HEK293 (cell line): ENCODE results near the gene NISCH.

ENCODE experiments used
- CTCF ChIA-PET: fragments of 350-600 bp; formaldehyde crosslinking; extraction: SDS; loops from one replicate; lab custom pipeline; 2021; ENCODE audit warnings: antibody characterized with exemption; lab: Yijun Ruan, JAX
- POLR2A ChIA-PET: fragments of 300-600 bp; formaldehyde crosslinking; extraction: SDS; loops from one replicate; lab custom pipeline; 2020; ENCODE audit warnings: antibody characterized with exemption, inconsistent platforms; lab: Yijun Ruan, JAX
- H3K27ac ChIP-seq: fragments of 200-500 bp; sonication (Bioruptor generic); 2 replicates; pipeline ENCODE4 v1.5.1; 2014; ENCODE audit warnings: low read depth, low read length, control low read depth, inconsistent platforms; ENCODE audit errors: extremely low read depth
- H3K36me3 ChIP-seq, 2 experiments: fragments of 200-500 bp in 1 of 2; sonication (Bioruptor generic) in 1 of 2; 1 replicate in 1 of 2; 2 replicates in 1 of 2; pipeline ENCODE4 v1.5.1; 2014 to 2017; ENCODE audit warnings: inconsistent platforms in 2 of 2, low read length in 2 of 2; ENCODE audit not compliant: control insufficient read depth in 2 of 2, insufficient read depth in 1 of 2
- H3K4me1 ChIP-seq: fragments of 200-500 bp; sonication (Bioruptor generic); 2 replicates; pipeline ENCODE4 v1.5.1; 2014; ENCODE audit warnings: mild to moderate bottlenecking, low read length, inconsistent platforms; ENCODE audit not compliant: control insufficient read depth, insufficient read depth
- H3K4me3 ChIP-seq: 2 replicates; pipeline ENCODE4 v1.5.1; 2011; ENCODE audit warnings: low read depth, mild to moderate bottlenecking, control low read depth, low read length, moderate library complexity
- H3K9me3 ChIP-seq: fragments of 200-500 bp; sonication (Bioruptor generic); 2 replicates; pipeline ENCODE4 v1.5.1; 2014; ENCODE audit warnings: low read depth, low read length, inconsistent platforms; ENCODE audit not compliant: control insufficient read depth, insufficient read depth
- FEZF1 ChIP-seq: fragments of 450-650 bp; formaldehyde crosslinking; IDR thresholded peaks from 2 replicates; pipeline ENCODE4 v1.5.1; 2016; ENCODE audit warnings: missing biosample characterization, missing genetic modification characterization
- GFI1B ChIP-seq: fragments of 450-650 bp; formaldehyde crosslinking; IDR thresholded peaks from 2 replicates; pipeline ENCODE4 v1.5.1; 2016; ENCODE audit warnings: missing biosample characterization, missing genetic modification characterization
- KLF8 ChIP-seq: fragments of 450-650 bp; formaldehyde crosslinking; IDR thresholded peaks from 2 replicates; pipeline ENCODE4 v1.5.1; 2016; ENCODE audit warnings: missing biosample characterization, missing genetic modification characterization
- MYNN ChIP-seq: fragments of 450-650 bp; formaldehyde crosslinking; IDR thresholded peaks from 2 replicates; pipeline ENCODE4 v1.5.1; 2016; ENCODE audit warnings: missing biosample characterization, missing genetic modification characterization, borderline replicate concordance
- OSR2 ChIP-seq: fragments of 450-650 bp; formaldehyde crosslinking; IDR thresholded peaks from 2 replicates; pipeline ENCODE4 v1.5.1; 2016; ENCODE audit warnings: missing biosample characterization, missing genetic modification characterization
- SCRT2 ChIP-seq: fragments of 450-650 bp; formaldehyde crosslinking; IDR thresholded peaks from 2 replicates; pipeline ENCODE4 v1.5.1; 2016; ENCODE audit warnings: missing biosample characterization, missing genetic modification characterization
- ZFP37 ChIP-seq: fragments of 450-650 bp; formaldehyde crosslinking; IDR thresholded peaks from 2 replicates; pipeline ENCODE4 v1.5.1; 2016; ENCODE audit warnings: missing biosample characterization, missing genetic modification characterization
- ZNF146 ChIP-seq: fragments of 450-650 bp; formaldehyde crosslinking; IDR thresholded peaks from 2 replicates; pipeline ENCODE4 v1.5.1; 2016; ENCODE audit warnings: missing biosample characterization, missing genetic modification characterization
- ZNF174 ChIP-seq: fragments of 450-650 bp; formaldehyde crosslinking; IDR thresholded peaks from 2 replicates; pipeline ENCODE4 v1.5.0; 2017; ENCODE audit warnings: missing biosample characterization, mild to moderate bottlenecking, missing genetic modification characterization
- ZNF274 ChIP-seq, 2 experiments: fragments of 200-500 bp in 1 of 2; fragments of 450-650 bp in 1 of 2; sonication (Bioruptor generic) in 1 of 2; formaldehyde crosslinking in 1 of 2; IDR thresholded peaks; 2 replicates each; pipeline versions ENCODE4 v1.5.1 to v1.6.1; 2014 to 2016; ENCODE audit warnings: borderline replicate concordance in 1 of 2, inconsistent platforms in 1 of 2, low read length in 1 of 2, missing biosample characterization in 1 of 2, missing genetic modification characterization in 1 of 2
- ZNF510 ChIP-seq: fragments of 450-650 bp; formaldehyde crosslinking; IDR thresholded peaks from 2 replicates; pipeline ENCODE4 v1.5.1; 2018; ENCODE audit warnings: mild to moderate bottlenecking, missing genetic modification characterization, missing biosample characterization; ENCODE audit not compliant: insufficient replicate concordance
- ZNF514 ChIP-seq: fragments of 450-650 bp; formaldehyde crosslinking; IDR thresholded peaks from 2 replicates; pipeline ENCODE4 v1.5.1; 2016; ENCODE audit warnings: missing biosample characterization, missing genetic modification characterization
- ZNF529 ChIP-seq: fragments of 450-650 bp; formaldehyde crosslinking; IDR thresholded peaks from 2 replicates; pipeline ENCODE4 v1.5.1; 2017; ENCODE audit warnings: missing genetic modification characterization, missing biosample characterization; ENCODE audit not compliant: insufficient replicate concordance
- ZNF560 ChIP-seq: fragments of 450-650 bp; formaldehyde crosslinking; IDR thresholded peaks from 2 replicates; pipeline ENCODE4 v1.5.1; 2017; ENCODE audit warnings: missing biosample characterization, missing genetic modification characterization, borderline replicate concordance
- ZNF561 ChIP-seq: fragments of 450-650 bp; IDR thresholded peaks from 2 replicates; pipeline ENCODE4 v1.5.1; 2018; ENCODE audit warnings: missing biosample characterization, missing genetic modification characterization, borderline replicate concordance
- ZNF600 ChIP-seq: fragments of 450-650 bp; formaldehyde crosslinking; IDR thresholded peaks from 2 replicates; pipeline ENCODE4 v1.5.1; 2016; ENCODE audit warnings: missing biosample characterization, missing genetic modification characterization
- ZNF623 ChIP-seq: fragments of 450-650 bp; formaldehyde crosslinking; IDR thresholded peaks from 2 replicates; pipeline ENCODE4 v1.5.1; 2016; ENCODE audit warnings: missing biosample characterization, missing genetic modification characterization
- ZNF624 ChIP-seq: fragments of 450-650 bp; formaldehyde crosslinking; IDR thresholded peaks from 2 replicates; pipeline ENCODE4 v1.5.1; 2017; ENCODE audit warnings: missing biosample characterization, missing genetic modification characterization
- ZNF677 ChIP-seq: fragments of 450-650 bp; IDR thresholded peaks from 2 replicates; pipeline ENCODE4 v1.5.0; 2018; ENCODE audit warnings: missing biosample characterization, mild to moderate bottlenecking, missing genetic modification characterization, moderate library complexity
- ZNF768 ChIP-seq: fragments of 450-650 bp; formaldehyde crosslinking; IDR thresholded peaks from 2 replicates; pipeline ENCODE4 v1.5.1; 2018; ENCODE audit warnings: missing biosample characterization, mild to moderate bottlenecking, missing genetic modification characterization
- ZNF837 ChIP-seq: fragments of 450-650 bp; formaldehyde crosslinking; IDR thresholded peaks from 2 replicates; pipeline ENCODE4 v1.5.1; 2016; ENCODE audit warnings: missing biosample characterization, missing genetic modification characterization
- TF ChIP-seq, protein P1 (sequence below): fragments of 450-650 bp; formaldehyde crosslinking; IDR thresholded peaks from 2 replicates; pipeline ENCODE4 v1.5.1; 2017; ENCODE audit warnings: missing biosample characterization, missing genetic modification characterization
- TF ChIP-seq, protein P2 (sequence below): fragments of 450-650 bp; formaldehyde crosslinking; IDR thresholded peaks from 2 replicates; pipeline ENCODE4 v1.5.1; 2016; ENCODE audit warnings: missing biosample characterization, missing genetic modification characterization, low read depth
- TF ChIP-seq, protein P3 (sequence below): fragments of 450-650 bp; IDR thresholded peaks from 2 replicates; pipeline ENCODE4 v1.5.1; 2018; ENCODE audit warnings: missing biosample characterization, missing genetic modification characterization
- TF ChIP-seq, protein P4 (sequence below): fragments of 450-650 bp; formaldehyde crosslinking; IDR thresholded peaks from 2 replicates; pipeline ENCODE4 v1.5.1; 2016; ENCODE audit warnings: missing biosample characterization, missing genetic modification characterization

Gene NISCH

DNA sequence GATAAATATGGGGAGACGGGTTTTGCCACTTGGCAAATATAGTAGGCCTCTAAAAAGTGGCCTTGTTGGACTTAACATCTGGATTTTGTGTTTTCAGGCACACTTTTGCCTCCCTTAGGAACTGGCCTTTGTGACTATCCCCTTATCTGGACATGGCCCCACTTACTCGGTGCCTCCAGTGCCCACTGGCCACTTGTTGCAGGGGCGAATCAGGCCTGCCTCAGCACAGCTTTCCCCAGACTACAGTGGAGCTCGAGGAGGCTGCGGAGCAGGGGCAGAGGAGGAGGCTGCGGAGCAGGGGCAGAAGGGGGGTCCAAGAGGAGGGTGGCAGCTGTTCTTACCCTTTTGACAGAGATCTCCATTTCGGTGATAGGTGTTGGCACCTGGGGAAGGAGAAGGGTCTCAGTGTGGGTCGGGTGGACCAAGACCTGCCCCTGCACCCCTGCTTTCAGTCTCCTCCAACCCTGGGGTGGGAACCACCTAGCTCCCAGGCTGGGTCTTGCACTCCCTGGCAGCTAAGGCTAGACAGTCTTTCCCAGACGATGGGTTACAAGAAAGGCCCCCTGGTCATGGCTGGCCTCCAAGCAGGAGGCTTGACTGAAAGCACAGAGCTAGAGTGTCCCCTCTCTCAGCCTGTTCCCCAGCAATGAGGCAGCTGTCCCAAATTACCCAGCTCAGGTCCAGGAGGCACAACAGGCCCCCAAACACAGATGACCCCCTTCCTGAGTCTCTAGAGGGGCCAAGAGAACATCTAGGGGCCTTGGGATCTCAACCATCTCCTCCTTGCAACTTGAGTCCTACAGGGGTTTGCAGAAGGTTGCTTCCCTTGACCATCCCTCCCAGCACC lies 16.6 kb upstream of the NISCH start:
- H3K9me3 ChIP-seq, result no peaks in the 10 kb centered on the region
- ChIA-PET POLR2A (no interaction called here), CTCF (interaction anchor here (1.2 to 1.6 kb wide), 2 partner anchors 9 to 10 kb away, joined by 4 to 8 read pairs; no protein-coding TSS in a partner anchor)
- no peaks in the 10 kb centered on the region for H3K4me1 ChIP-seq
- H3K27ac ChIP-seq, result no peak overlapping the region
- TF ChIP-seq KLF8 (tag by site-specific recombination) (no peak), SCRT2 (peak; percentile 81), ZNF600 (tag by site-specific recombination) (0 out of 2 replicates have a peak, but pooled peaks have one; percentile 19), FEZF1 (tag by site-specific recombination) (no peak), ZNF274 (IDR thresholded peaks at IDR 0.05; ENCODE audit: low read length) (no peak), ZNF274 (tag by site-specific recombination; IDR thresholded peaks at IDR 0.05; ENCODE audit: borderline replicate concordance) (no peak)
- no peaks in the 10 kb centered on the region for H3K36me3 ChIP-seq
- H3K4me3 ChIP-seq, result no peak overlapping the region

DNA sequence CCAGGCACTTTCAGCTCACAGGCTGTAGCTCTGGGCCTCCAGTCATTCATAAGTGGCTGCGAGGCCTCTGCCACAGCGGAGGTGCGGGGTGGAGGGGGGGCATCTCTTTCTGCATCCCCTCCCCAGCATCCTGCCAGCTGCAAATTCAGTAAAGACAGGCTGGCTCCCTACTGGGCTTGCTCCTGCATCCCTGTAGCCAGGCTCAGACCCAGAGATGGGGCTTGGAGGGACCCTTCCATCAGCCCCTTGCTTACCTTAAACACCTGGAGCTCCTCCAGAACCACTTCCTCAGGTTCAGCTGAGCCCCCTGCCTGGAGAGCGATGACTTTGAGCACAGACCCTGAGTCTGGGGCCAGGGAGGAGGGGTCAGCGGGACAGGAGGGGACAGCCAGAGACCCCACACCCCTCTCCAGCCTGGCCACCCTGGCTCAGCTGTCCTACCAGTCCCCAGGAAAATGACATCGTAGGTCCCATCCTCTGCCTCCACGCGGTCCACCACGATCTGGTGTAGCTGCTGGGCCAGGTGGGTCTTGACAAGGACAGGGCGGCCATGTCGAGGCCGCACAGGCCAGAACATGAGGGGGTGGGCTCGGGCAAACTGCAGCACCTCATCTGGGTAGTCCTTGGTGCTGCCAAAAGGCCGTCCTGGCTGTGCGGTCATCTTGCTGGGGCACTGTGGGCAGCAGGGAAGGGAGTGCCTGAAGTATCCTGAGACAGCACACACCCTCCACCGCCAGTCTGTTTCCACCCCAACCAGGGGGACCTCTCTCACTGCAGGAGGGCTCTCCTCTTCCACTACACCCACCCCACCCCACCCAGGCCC lies 15.8 kb upstream of the NISCH start:
- POLR2A ChIA-PET, result no interaction called here
- Histone ChIP-seq H3K27ac (no peak overlapping the region), H3K4me3 (no peak overlapping the region), H3K4me1 (no peaks in the 10 kb centered on the region), H3K36me3 (no peaks in the 10 kb centered on the region), H3K9me3 (no peaks in the 10 kb centered on the region)
- TF ChIP-seq, protein P1, sequence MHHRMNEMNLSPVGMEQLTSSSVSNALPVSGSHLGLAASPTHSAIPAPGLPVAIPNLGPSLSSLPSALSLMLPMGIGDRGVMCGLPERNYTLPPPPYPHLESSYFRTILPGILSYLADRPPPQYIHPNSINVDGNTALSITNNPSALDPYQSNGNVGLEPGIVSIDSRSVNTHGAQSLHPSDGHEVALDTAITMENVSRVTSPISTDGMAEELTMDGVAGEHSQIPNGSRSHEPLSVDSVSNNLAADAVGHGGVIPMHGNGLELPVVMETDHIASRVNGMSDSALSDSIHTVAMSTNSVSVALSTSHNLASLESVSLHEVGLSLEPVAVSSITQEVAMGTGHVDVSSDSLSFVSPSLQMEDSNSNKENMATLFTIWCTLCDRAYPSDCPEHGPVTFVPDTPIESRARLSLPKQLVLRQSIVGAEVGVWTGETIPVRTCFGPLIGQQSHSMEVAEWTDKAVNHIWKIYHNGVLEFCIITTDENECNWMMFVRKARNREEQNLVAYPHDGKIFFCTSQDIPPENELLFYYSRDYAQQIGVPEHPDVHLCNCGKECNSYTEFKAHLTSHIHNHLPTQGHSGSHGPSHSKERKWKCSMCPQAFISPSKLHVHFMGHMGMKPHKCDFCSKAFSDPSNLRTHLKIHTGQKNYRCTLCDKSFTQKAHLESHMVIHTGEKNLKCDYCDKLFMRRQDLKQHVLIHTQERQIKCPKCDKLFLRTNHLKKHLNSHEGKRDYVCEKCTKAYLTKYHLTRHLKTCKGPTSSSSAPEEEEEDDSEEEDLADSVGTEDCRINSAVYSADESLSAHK, result no peak
- TF ChIP-seq ZNF560 (tag by site-specific recombination) (no peak), ZNF677 (tag by site-specific recombination) (no peak), MYNN (tag by site-specific recombination) (no peak), ZNF623 (tag by site-specific recombination) (no peak), ZNF561 (no peak), ZNF146 (tag by site-specific recombination) (no peak), OSR2 (tag by site-specific recombination) (no peak), ZFP37 (no peak), ZNF837 (tag by site-specific recombination) (no peak), ZNF768 (tag by site-specific recombination) (no peak), GFI1B (tag by site-specific recombination) (no peak), ZNF510 (no peak), ZNF514 (tag by site-specific recombination) (no peak), ZNF624 (tag by site-specific recombination) (no peak), ZNF529 (tag by site-specific recombination) (no peak), ZNF174 (tag by site-specific recombination) (no peak)
- TF ChIP-seq, protein P2, sequence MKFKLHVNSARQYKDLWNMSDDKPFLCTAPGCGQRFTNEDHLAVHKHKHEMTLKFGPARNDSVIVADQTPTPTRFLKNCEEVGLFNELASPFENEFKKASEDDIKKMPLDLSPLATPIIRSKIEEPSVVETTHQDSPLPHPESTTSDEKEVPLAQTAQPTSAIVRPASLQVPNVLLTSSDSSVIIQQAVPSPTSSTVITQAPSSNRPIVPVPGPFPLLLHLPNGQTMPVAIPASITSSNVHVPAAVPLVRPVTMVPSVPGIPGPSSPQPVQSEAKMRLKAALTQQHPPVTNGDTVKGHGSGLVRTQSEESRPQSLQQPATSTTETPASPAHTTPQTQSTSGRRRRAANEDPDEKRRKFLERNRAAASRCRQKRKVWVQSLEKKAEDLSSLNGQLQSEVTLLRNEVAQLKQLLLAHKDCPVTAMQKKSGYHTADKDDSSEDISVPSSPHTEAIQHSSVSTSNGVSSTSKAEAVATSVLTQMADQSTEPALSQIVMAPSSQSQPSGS (tag by site-specific recombination), result no peak
- TF ChIP-seq, protein P3, sequence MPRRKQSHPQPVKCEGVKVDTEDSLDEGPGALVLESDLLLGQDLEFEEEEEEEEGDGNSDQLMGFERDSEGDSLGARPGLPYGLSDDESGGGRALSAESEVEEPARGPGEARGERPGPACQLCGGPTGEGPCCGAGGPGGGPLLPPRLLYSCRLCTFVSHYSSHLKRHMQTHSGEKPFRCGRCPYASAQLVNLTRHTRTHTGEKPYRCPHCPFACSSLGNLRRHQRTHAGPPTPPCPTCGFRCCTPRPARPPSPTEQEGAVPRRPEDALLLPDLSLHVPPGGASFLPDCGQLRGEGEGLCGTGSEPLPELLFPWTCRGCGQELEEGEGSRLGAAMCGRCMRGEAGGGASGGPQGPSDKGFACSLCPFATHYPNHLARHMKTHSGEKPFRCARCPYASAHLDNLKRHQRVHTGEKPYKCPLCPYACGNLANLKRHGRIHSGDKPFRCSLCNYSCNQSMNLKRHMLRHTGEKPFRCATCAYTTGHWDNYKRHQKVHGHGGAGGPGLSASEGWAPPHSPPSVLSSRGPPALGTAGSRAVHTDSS (tag by site-specific recombination), result no peak
- TF ChIP-seq, protein P4, sequence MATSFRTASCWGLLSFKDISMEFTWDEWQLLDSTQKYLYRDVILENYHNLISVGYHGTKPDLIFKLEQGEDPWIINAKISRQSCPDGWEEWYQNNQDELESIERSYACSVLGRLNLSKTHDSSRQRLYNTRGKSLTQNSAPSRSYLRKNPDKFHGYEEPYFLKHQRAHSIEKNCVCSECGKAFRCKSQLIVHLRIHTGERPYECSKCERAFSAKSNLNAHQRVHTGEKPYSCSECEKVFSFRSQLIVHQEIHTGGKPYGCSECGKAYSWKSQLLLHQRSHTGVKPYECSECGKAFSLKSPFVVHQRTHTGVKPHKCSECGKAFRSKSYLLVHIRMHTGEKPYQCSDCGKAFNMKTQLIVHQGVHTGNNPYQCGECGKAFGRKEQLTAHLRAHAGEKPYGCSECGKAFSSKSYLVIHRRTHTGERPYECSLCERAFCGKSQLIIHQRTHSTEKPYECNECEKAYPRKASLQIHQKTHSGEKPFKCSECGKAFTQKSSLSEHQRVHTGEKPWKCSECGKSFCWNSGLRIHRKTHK (tag by site-specific recombination), result no peak
- CTCF ChIA-PET, result interaction anchor here (1.2 to 1.6 kb wide), 2 partner anchors 8 to 11 kb away, joined by 4 to 8 read pairs; no protein-coding TSS in a partner anchor
